ENCODE results near the gene SCGB1C2.

The SCGB1C2 gene

GRCh38 chr17:147796-148740, 10.7 kb downstream of the SCGB1C2 start:
- Histone ChIP-seq H3K9me3 (replicated peaks in 1 of 11) (no peaks in the 10 kb centered on the region), H3K4me3 (no peak overlapping the region), H3K4me2 (no peak overlapping the region), H3K27me3 (peaks cover 0 to 7% (median 6%) of the 10 kb centered on the region in 11 experiments; a peak in 12 of 22 replicates), H3K36me3 (no peaks in the 10 kb centered on the region), H4K20me1 (peaks cover 0 to 16% (median 0%) of the 10 kb centered on the region in 11 experiments; a peak in 4 of 22 replicates), H3K27ac (no peak overlapping the region), H3K9ac (no peak overlapping the region), H3K4me1 (peaks cover 0 to 8% (median 0%) of the 10 kb centered on the region in 10 experiments; a peak in 4 of 20 replicates)
- no peak for TF ChIP-seq Cebpa-rat (IDR thresholded peaks at IDR 0.05)

- H3K9ac ChIP-seq, result no peak overlapping the region
Observed at GRCh38 chr17:148757-149156, 11.4 kb downstream of the SCGB1C2 start.

GRCh38 chr17:149231-149630, 11.9 kb downstream of the SCGB1C2 start:
- no peak overlapping the region for H3K9ac ChIP-seq

More at GRCh38 chr17:148757-149156, 11.4 kb downstream of the SCGB1C2 start:
- Histone ChIP-seq H3K36me3 (no peaks in the 10 kb centered on the region), H3K27me3 (peaks cover 0 to under 1% (median 0%) of the 10 kb centered on the region in 11 experiments; a peak in 2 of 22 replicates), H4K20me1 (peaks cover 0 to 16% (median 0%) of the 10 kb centered on the region in 11 experiments; a peak in 4 of 22 replicates), H3K4me1 (peaks cover 0 to 8% (median 0%) of the 10 kb centered on the region in 10 experiments; a peak in 4 of 20 replicates), H3K4me3 (no peak overlapping the region), H3K9me3 (replicated peaks in 1 of 11) (no peaks in the 10 kb centered on the region), H3K27ac (no peak overlapping the region), H3K4me2 (no peak overlapping the region)
- no peak for TF ChIP-seq Cebpa-rat (IDR thresholded peaks at IDR 0.05)

GRCh38 chr17:149897-150584, 12.7 kb downstream of the SCGB1C2 start:
- Histone ChIP-seq H3K36me3 (no peaks in the 10 kb centered on the region), H3K9me3 (replicated peaks in 1 of 11) (no peaks in the 10 kb centered on the region), H3K27me3 (no peaks in the 10 kb centered on the region), H3K9ac (no peak overlapping the region), H3K4me1 (peaks cover 0 to 6% (median 0%) of the 10 kb centered on the region in 10 experiments; a peak in 2 of 20 replicates), H3K4me2 (no peak overlapping the region), H3K4me3 (no peak overlapping the region), H4K20me1 (peaks cover 0 to 8% (median 0%) of the 10 kb centered on the region in 11 experiments; a peak in 4 of 22 replicates), H3K27ac (no peak overlapping the region)
- TF ChIP-seq Cebpa-rat (IDR thresholded peaks at IDR 0.05), result no peak

More at GRCh38 chr17:149231-149630, 11.9 kb downstream of the SCGB1C2 start:
- H3K36me3 ChIP-seq, result no peaks in the 10 kb centered on the region
- H4K20me1 ChIP-seq, result peaks cover 0 to 16% (median 0%) of the 10 kb centered on the region in 11 experiments; a peak in 4 of 22 replicates
- H3K4me2 ChIP-seq, result no peak overlapping the region
- no peaks in the 10 kb centered on the region for H3K9me3 ChIP-seq (replicated peaks in 1 of 11)
- H3K27ac ChIP-seq, result no peak overlapping the region
- no peak for TF ChIP-seq Cebpa-rat (IDR thresholded peaks at IDR 0.05)
- no peaks in the 10 kb centered on the region for H3K27me3 ChIP-seq
- H3K4me3 ChIP-seq, result no peak overlapping the region
- peaks cover 0 to 7% (median 0%) of the 10 kb centered on the region in 10 experiments; a peak in 4 of 20 replicates for H3K4me1 ChIP-seq

- no peaks in the 10 kb centered on the region for H3K9me3 ChIP-seq (replicated peaks in 1 of 11)
- peaks cover 0 to 5% (median 0%) of the 10 kb centered on the region in 10 experiments; a peak in 2 of 20 replicates for H3K4me1 ChIP-seq
- no peak overlapping the region for H3K4me3 ChIP-seq
- H3K4me2 ChIP-seq, result no peak overlapping the region
- no peaks in the 10 kb centered on the region for H3K27me3 ChIP-seq
- no peak for TF ChIP-seq Cebpa-rat (IDR thresholded peaks at IDR 0.05)
- no peak overlapping the region for H3K27ac ChIP-seq
- H3K36me3 ChIP-seq, result no peaks in the 10 kb centered on the region
- no peak overlapping the region for H3K9ac ChIP-seq
- H4K20me1 ChIP-seq, result peaks cover 0 to 5% (median 0%) of the 10 kb centered on the region in 11 experiments; a peak in 1 of 22 replicates
Observed at GRCh38 chr17:151004-151403, 13.6 kb downstream of the SCGB1C2 start.

GRCh38 chr17:151886-152859, 14.8 kb downstream of the SCGB1C2 start:
- no peaks in the 10 kb centered on the region for H3K36me3 ChIP-seq
- no peak overlapping the region for H3K4me2 ChIP-seq
- H3K27ac ChIP-seq, result no peak overlapping the region
- no peaks in the 10 kb centered on the region for H3K4me1 ChIP-seq
- no peak for TF ChIP-seq Cebpa-rat (IDR thresholded peaks at IDR 0.05)
- H3K4me3 ChIP-seq, result no peak overlapping the region
- H4K20me1 ChIP-seq, result peaks cover 0 to 5% (median 0%) of the 10 kb centered on the region in 11 experiments; a peak in 1 of 22 replicates
- H3K27me3 ChIP-seq, result no peaks in the 10 kb centered on the region
- H3K9ac ChIP-seq, result no peak overlapping the region
- no peaks in the 10 kb centered on the region for H3K9me3 ChIP-seq (replicated peaks in 1 of 11)

GRCh38 chr17:152860-153420, 15.6 kb downstream of the SCGB1C2 start:
- no peak overlapping the region for H3K27ac ChIP-seq
- no peaks in the 10 kb centered on the region for H3K36me3 ChIP-seq

GRCh38 chr17:153851-154250, 16.5 kb downstream of the SCGB1C2 start:
- 0 out of 22 replicates have a peak, but pooled peaks cover 0 to 5% (median 0%) of the 10 kb centered on the region in 11 experiments for H4K20me1 ChIP-seq
- no peaks in the 10 kb centered on the region for H3K9me3 ChIP-seq (replicated peaks in 1 of 11)
- H3K4me2 ChIP-seq, result no peak overlapping the region
- no peak for TF ChIP-seq Cebpa-rat (IDR thresholded peaks at IDR 0.05)
- H3K4me3 ChIP-seq, result no peak overlapping the region
- no peaks in the 10 kb centered on the region for H3K36me3 ChIP-seq
- no peak overlapping the region for H3K9ac ChIP-seq
- no peaks in the 10 kb centered on the region for H3K4me1 ChIP-seq
- H3K27ac ChIP-seq, result no peak overlapping the region
- no peaks in the 10 kb centered on the region for H3K27me3 ChIP-seq

More at GRCh38 chr17:152860-153420, 15.6 kb downstream of the SCGB1C2 start:
- H3K4me3 ChIP-seq, result no peak overlapping the region
- H3K4me2 ChIP-seq, result no peak overlapping the region
- TF ChIP-seq Cebpa-rat (IDR thresholded peaks at IDR 0.05), result no peak
- 0 out of 22 replicates have a peak, but pooled peaks cover 0 to 5% (median 0%) of the 10 kb centered on the region in 11 experiments for H4K20me1 ChIP-seq
- H3K27me3 ChIP-seq, result no peaks in the 10 kb centered on the region
- no peak overlapping the region for H3K9ac ChIP-seq
- H3K9me3 ChIP-seq (replicated peaks in 1 of 11), result no peaks in the 10 kb centered on the region
- no peaks in the 10 kb centered on the region for H3K4me1 ChIP-seq
